Left ventricle myocardium inferior (tissue), 1 donor: ENCODE results near the gene HAO1. TPM values are rescaled to one million over a fixed set of nuclear protein-coding genes. Genes with fewer than 3 reads are reported as not detected.

ENCODE experiments used
- DNase-seq: peaks from one replicate; pipeline ENCODE4 v3.0.0-alpha.2; 2020
- H3K27ac ChIP-seq: fragments of 200-600 bp; replicated peaks from 2 replicates; pipeline ENCODE4 v1.8.0; 2021
- H3K27me3 ChIP-seq: fragments of 200-600 bp; 2 replicates; pipeline ENCODE4 v1.8.0; 2021; ENCODE audit warnings: low read depth
- H3K36me3 ChIP-seq: fragments of 200-600 bp; 2 replicates; pipeline ENCODE4 v1.8.0; 2021
- H3K4me1 ChIP-seq: fragments of 200-600 bp; 2 replicates; pipeline ENCODE4 v1.8.0; 2021
- H3K4me3 ChIP-seq: fragments of 200-600 bp; 2 replicates; pipeline ENCODE4 v1.8.0; 2021; ENCODE audit warnings: mild to moderate bottlenecking, moderate library complexity
- H3K9me3 ChIP-seq: fragments of 200-600 bp; replicated peaks from 2 replicates; pipeline ENCODE4 v1.8.0; 2021
- CTCF ChIP-seq: fragments of 200-600 bp; IDR thresholded peaks from 2 replicates; pipeline ENCODE4 v1.8.0; 2021; ENCODE audit warnings: antibody characterized with exemption, mild to moderate bottlenecking, borderline replicate concordance
- intact Hi-C: fragments of 100-400 bp; cut with micrococcal nuclease; formaldehyde crosslinking; loops from one replicate; pipeline ENCODE4 v1.11.0; 2022
- total RNA-seq: library from RNA; stranded (reverse); fragmentation: NEBNext Ultra II Directional; extraction: Animal tissue kit (Norgen Biotek cat#: 25700); gene quantifications from one replicate; pipeline ENCODE4 v1.2.1, GENCODE V29; 2021
- donor health status: DM: no; HTN: yes; CAD: no; lungs with severe emphysema.

HAO1 gene
- total RNA-seq, 1 donor from 2014 or later = not detected

- DNase-seq = no peak
- no peaks in the 10 kb centered on the region for H3K4me1 ChIP-seq
- intact Hi-C loops = no loop called here
- H3K27ac ChIP-seq = no peak overlapping the region
- TF ChIP-seq CTCF = no peak
- H3K27me3 ChIP-seq = no peaks in the 10 kb centered on the region
- no peaks in the 10 kb centered on the region for H3K9me3 ChIP-seq
- H3K36me3 ChIP-seq = no peaks in the 10 kb centered on the region
- no peak overlapping the region for H3K4me3 ChIP-seq
Measured at GRCh38 chr20:7882076-7882475, 58.2 kb downstream of the HAO1 start.

GRCh38 chr20:7881551-7881950 lies 58.7 kb downstream of the HAO1 start:
- Histone ChIP-seq H3K4me3 (no peak overlapping the region), H3K36me3 (no peaks in the 10 kb centered on the region), H3K9me3 (no peaks in the 10 kb centered on the region), H3K27ac (no peak overlapping the region), H3K27me3 (no peaks in the 10 kb centered on the region), H3K4me1 (no peaks in the 10 kb centered on the region)
- TF ChIP-seq CTCF = no peak
- no peak for DNase-seq
- intact Hi-C loops = no loop called here

- H3K27ac ChIP-seq = no peak overlapping the region
- no peaks in the 10 kb centered on the region for H3K27me3 ChIP-seq
- DNase-seq = no peak
- no peaks in the 10 kb centered on the region for H3K4me1 ChIP-seq
- no peak for TF ChIP-seq CTCF
- no peaks in the 10 kb centered on the region for H3K9me3 ChIP-seq
- intact Hi-C loops = no loop called here
- H3K36me3 ChIP-seq = no peaks in the 10 kb centered on the region
- H3K4me3 ChIP-seq = no peak overlapping the region
Measured at GRCh38 chr20:7879883-7880282, 60.4 kb downstream of the HAO1 start.

- Histone ChIP-seq H3K4me3 (no peak overlapping the region), H3K4me1 (no peaks in the 10 kb centered on the region), H3K9me3 (peaks cover 11% of the 10 kb centered on the region), H3K36me3 (no peaks in the 10 kb centered on the region), H3K27ac (no peak overlapping the region), H3K27me3 (peaks cover 3% of the 10 kb centered on the region)
- intact Hi-C loops = no loop called here
- no peak for TF ChIP-seq CTCF
- DNase-seq = no peak
Measured at GRCh38 chr20:7868108-7868507, 72.2 kb downstream of the HAO1 start.

GRCh38 chr20:7866285-7866684 lies 74.0 kb downstream of the HAO1 start:
- peaks cover 3% of the 10 kb centered on the region for H3K27me3 ChIP-seq
- H3K36me3 ChIP-seq = no peaks in the 10 kb centered on the region
- no peaks in the 10 kb centered on the region for H3K4me1 ChIP-seq
- no peak overlapping the region for H3K27ac ChIP-seq
- TF ChIP-seq CTCF = no peak
- H3K9me3 ChIP-seq = peaks cover 11% of the 10 kb centered on the region
- intact Hi-C loops = no loop called here
- H3K4me3 ChIP-seq = no peak overlapping the region
- no peak for DNase-seq

GRCh38 chr20:7859356-7859802 lies 80.9 kb downstream of the HAO1 start:
- Histone ChIP-seq H3K27me3 (no peaks in the 10 kb centered on the region), H3K27ac (no peak overlapping the region), H3K4me1 (no peaks in the 10 kb centered on the region), H3K9me3 (no peaks in the 10 kb centered on the region), H3K36me3 (no peaks in the 10 kb centered on the region), H3K4me3 (no peak overlapping the region)
- TF ChIP-seq CTCF = peak; percentile 63
- intact Hi-C loops = no loop called here
- no peak for DNase-seq
